Measurements from ENCODE around the gene DCAF7. TPM values are rescaled to one million over a fixed set of nuclear protein-coding genes. Genes with fewer than 3 reads are reported as not detected.
A peak's percentile ranks its signal among the peaks of the same experiment; 100 is the strongest.

Gene DCAF7
- total and polyA plus RNA-seq, 7 donors, result 10.6 to 30.2 (median 25.1) TPM

DNA sequence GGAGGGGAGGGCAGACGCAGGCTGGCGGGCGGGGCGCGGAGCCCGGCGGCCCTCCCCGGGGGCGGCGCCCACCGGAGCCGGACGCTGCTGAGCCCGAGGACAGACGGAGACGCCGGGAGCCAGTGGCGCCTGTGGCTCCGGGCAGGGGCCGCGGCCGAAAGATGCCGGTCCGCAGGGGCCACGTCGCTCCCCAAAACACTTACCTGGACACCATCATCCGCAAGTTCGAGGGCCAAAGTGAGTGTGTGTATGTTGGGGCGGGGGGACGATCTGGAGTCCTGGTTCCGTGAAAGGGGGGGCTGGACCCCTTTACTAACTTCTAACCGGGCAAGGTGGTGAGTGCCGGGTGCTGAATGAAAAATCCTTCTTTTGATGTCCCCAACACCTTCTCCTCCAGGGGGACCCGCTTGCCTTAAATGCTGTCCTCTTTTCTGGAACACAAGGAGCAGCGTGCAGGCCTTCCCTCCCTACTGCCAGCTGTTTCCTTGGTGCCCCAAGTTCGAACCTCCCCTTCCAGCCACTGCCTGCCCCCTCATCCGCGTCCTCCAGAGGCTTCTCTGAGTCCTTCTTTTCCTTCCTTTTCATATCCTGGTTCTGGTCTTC lies 26.9 kb upstream of the DCAF7 start, which contains the start of gene KCNH6:
TSS of gene KCNH6 (plus strand) at position 106 of the 603 bp plus-strand sequence. CDS start at position 162, 56 bp downstream.
- intact Hi-C loops (cut with DNase I), result no loop called here
- WGBS, 3 donors, result 4 to 9% (median 6%) methylated on average over 31 to 38 of the region's 38 CpGs
- no peak for TF ChIP-seq CTCF (IDR thresholded peaks at IDR 0.05)
- ATAC-seq, result no peak
- Histone ChIP-seq H3K27ac (no peak within 1 kb of the TSS), H3K4me1 (no peaks in the 10 kb centered on the region), H3K4me3 (no peak within 1 kb of the TSS), H3K27me3 (ENCODE audit: insufficient read depth in 3 of 3, low read length in 2 of 3) (peaks cover 0 to 26% (median 2%) of the 10 kb centered on the region in 3 donors), H3K36me3 (ENCODE audit: insufficient read depth in 1 of 2, low read depth in 1 of 2) (no peaks in the 10 kb centered on the region), H3K9me3 (no peaks in the 10 kb centered on the region)
- no peak for DNase-seq

GRCh38 chr17:63524051-63524450 lies 26.2 kb upstream of the DCAF7 start:
- H3K4me1 ChIP-seq, result no peaks in the 10 kb centered on the region
- TF ChIP-seq CTCF (IDR thresholded peaks at IDR 0.05), result no peak
- intact Hi-C loops (cut with DNase I), result no loop called here
- H3K9me3 ChIP-seq, result no peaks in the 10 kb centered on the region
- WGBS, 3 donors, result 88 to 93% (median 88%) methylated on average over 14 of the region's 14 CpGs
- H3K36me3 ChIP-seq (ENCODE audit: insufficient read depth in 1 of 2, low read depth in 1 of 2), result no peaks in the 10 kb centered on the region
- no peak for ATAC-seq
- no peak overlapping the region for H3K27ac ChIP-seq
- no peak overlapping the region for H3K4me3 ChIP-seq
- DNase-seq, result no peak
- peaks cover 0 to 26% (median 2%) of the 10 kb centered on the region in 3 donors for H3K27me3 ChIP-seq (ENCODE audit: insufficient read depth in 3 of 3, low read length in 2 of 3)

DNA sequence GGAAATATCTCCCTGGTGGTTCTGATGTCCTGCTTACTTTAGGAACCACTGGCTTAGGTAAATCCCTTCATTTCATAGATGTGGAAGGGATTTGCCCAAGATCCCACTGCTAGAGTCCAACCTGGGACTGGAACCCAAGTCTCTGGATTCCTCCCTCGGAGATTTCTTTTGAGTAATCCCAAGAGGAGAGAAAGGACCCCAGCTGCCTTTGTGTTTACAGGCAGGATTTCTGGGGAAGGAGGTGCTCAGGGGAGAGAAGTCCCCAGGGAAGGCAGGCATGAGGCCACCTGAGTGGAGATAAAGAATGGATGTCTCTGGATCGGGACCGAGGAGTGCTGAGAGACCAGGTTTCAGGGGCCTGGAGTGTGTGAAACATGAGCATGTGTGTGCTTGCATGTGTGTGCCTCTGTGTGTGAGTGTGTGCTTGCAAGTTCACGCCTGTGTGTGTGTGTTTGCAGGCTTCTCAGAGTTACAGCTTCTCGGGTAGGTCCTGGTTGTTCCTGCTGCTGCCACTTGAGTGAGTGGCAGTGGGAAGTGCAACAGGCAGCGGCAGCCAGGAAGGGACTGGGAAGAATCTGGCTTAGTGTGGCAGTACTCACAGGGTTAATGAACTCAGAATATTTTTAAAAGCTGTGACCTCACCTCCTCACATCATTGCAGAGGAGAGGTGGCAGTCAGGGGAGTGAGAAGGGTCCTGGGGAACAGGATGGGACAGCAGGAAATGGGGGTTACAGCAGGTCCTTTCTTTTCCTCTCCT lies 24.9 kb upstream of the DCAF7 start:
- WGBS, 3 donors, result 46 to 56% (median 54%) methylated on average over 6 of the region's 6 CpGs
- no peaks in the 10 kb centered on the region for H3K9me3 ChIP-seq
- H3K4me1 ChIP-seq, result no peaks in the 10 kb centered on the region
- no peaks in the 10 kb centered on the region for H3K36me3 ChIP-seq (ENCODE audit: insufficient read depth in 1 of 2, low read depth in 1 of 2)
- intact Hi-C loops (cut with DNase I), result no loop called here
- H3K4me3 ChIP-seq, result no peak overlapping the region
- H3K27ac ChIP-seq, result no peak overlapping the region
- ATAC-seq (no peak), DNase-seq (no peak)
- H3K27me3 ChIP-seq (ENCODE audit: insufficient read depth in 3 of 3, low read length in 2 of 3), result peaks cover 0 to 26% (median 2%) of the 10 kb centered on the region in 3 donors
- TF ChIP-seq CTCF (IDR thresholded peaks at IDR 0.05), result no peak

- intact Hi-C loops (cut with DNase I), result no loop called here
- Histone ChIP-seq H3K27me3 (ENCODE audit: insufficient read depth in 3 of 3, low read length in 2 of 3) (peaks cover 0 to 23% (median 2%) of the 10 kb centered on the region in 3 donors), H3K27ac (no peak overlapping the region), H3K9me3 (no peaks in the 10 kb centered on the region), H3K36me3 (ENCODE audit: insufficient read depth in 1 of 2, low read depth in 1 of 2) (no peaks in the 10 kb centered on the region), H3K4me3 (no peak overlapping the region), H3K4me1 (no peaks in the 10 kb centered on the region)
- ATAC-seq (no peak), DNase-seq (peak in 1 of 2 donors; percentile 11)
- TF ChIP-seq CTCF (IDR thresholded peaks at IDR 0.05), result no peak
- 72 to 75% (median 72%) methylated on average over 5 of the region's 5 CpGs for WGBS, 3 donors
Observed at GRCh38 chr17:63526861-63527260, 23.4 kb upstream of the DCAF7 start.
